GM21737 (cell line): ENCODE measurements around the gene MANSC1.
A peak's percentile ranks its signal among the peaks of the same experiment; 100 is the strongest.

Experiments
- ATAC-seq: cut with Tn5 transposase; IDR thresholded peaks from one replicate; pipeline ENCODE4 v1.9.1; 2021; ENCODE audit warnings: mild to moderate bottlenecking, moderate library complexity; ENCODE audit not compliant: unreplicated experiment

MANSC1 gene

DNA sequence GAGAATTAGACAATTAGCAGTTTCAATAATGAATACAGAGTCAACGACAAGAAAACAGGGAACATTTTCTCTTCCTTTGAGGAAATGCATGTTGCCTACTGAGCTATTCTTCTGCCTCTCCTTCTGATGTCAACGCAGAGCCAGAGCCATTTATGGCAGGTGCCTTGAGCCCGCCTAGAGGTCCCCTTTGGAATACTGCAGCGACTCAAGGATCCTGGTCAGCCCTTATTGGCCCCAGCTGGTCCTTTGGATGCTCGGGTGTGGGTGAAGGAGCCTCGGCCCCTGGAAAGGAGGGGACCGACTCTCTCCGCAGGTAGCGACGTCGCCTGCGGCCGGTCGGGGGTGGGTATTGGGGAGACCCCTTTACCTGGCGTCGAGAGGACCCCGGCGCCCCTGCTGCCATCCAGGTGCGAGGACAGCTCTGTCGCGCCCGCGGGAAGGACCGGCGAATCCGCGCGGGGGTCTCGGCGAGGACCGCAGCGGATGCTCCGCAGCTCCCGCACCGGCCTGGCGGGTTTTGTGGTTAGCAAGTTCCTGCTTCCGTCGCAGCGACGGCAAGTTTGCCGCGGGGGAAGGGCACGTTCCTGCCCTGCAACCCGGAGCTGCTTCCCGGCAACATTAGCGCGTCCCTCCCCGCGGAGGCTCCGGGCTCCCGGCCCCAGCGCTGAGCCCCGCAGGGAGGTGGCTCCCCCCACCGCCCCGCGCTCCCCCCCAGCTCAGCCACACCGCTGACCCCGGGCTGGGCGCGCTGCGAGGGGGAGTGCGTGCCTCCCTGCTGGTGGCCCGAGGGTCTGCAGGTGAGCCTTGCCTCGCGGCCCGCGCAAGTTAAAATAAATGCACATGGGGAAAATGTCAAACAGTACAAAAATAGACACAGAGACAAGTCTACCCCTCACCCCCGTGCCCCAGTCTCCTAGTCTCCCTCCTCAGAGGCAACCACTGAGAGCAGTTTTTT is at the start of gene MANSC1:
Gene MANSC1, minus strand, starts transcription at position 532 of the 955 bp plus-strand sequence. CDS start 6,928 bp downstream, outside the sequence.
- no peak for ATAC-seq

DNA sequence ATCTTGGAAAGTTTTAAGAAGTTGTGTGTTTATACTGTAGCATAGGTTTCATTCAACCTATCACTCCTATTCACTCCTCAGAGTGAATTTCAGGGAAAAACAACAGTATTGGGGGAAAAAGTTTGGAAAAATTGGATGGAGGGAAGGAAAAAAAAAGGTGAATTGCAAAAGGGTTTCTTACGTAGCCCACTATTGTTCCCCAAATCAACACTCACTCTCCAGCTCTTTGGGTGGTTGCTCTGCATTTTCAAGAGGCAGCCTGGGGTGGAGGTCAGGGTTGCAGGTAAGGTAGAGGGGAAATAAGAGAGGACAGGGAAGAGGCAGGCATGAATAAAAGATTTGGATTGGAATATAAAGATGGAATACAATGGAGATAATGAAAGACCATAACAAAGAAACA is 49.1 kb upstream of the MANSC1 start:
- no peak for ATAC-seq

DNA sequence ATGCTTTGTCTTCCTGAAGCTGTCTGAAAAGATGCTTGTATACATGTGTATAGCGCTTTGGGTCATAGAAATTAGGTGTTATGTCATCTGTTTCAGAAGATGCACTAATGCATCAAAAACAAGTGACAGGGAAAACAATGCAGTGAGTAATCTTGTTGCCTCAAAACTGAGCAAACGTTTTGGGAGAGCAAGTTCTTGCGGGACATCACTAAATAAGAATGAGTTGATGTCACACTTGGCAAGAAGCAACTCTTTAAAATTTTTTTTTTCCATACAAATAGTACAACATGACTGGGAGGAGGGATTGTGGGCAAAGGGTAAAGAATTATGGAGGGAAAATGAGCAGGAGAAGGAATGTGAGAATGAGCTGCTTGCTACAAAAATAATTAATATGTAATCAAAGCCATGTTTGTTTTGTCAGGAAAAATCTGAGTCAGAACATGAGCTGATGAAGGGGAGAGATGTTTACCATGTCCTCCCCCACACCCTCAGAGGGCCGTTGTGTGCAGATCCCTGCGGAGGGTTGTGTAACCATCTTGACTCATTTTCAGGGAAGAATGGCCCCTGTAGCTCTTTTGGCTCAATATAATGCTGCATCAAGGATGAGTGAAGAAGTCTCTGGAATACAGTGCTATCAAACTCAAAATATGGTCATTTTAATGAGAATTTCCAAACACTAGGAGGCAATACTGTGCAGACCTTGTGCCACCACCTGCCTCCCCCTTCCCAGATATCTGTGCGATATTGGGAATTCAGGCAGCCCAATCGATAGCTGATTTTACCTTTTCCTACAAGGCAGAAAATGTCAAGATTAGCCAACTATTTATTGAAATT is 48.2 kb upstream of the MANSC1 start:
- no peak for ATAC-seq

DNA sequence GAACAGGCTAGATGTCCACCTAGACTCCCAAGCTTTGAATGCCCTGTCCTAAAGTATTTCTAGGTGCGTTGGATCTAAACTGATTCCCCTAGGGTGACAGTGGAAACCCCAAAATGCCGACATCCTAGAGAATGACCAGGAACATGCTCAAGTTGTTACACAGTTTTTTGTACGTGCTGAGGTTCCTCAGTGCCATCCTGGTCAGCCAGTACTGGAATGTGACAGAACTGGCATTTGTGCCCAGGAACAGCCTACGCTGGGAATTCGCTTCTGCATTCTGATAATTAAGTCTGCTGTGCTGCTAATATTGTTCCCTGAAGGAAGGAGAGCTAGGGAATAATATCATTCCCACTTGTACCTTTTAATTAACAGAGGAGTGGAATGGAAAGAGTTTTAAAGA is 47.1 kb upstream of the MANSC1 start:
- no peak for ATAC-seq

DNA sequence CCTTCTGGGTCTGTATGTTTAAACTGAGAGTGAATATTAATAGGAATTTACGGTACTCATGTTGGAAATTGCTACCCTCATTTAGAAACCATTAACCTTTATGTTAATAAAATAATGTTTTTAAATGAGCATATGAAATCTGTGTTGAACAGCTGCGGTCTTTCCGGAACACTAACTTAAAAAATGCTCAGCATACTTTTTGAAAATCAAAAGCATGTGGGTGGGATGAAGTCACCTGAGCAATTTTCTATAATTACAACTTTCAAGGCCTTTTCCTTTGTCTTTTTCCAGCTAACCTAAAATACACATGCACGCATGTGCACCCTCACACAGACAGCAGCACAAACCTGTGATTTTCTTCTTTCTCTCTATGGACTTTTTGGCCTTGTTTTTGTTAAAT is 46.7 kb upstream of the MANSC1 start:
- ATAC-seq: no peak

DNA sequence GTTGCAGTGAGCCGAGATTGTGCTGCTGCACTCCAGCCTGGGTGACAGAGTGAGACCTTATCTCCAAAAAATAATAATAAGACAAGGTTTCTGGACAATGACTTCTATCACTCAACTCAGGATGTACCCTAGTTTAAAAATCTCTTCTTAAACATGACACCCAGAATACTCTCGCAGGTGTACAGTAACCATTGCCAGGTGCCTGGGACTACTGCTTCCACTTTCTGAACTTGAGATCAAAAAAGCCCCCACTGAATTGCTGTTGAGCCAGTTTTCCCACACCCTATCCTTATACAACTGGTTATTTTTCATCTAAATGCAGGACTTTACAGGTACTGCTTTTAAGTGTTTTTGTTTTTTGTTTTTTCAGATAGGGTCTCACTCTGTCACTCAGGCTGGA is 43.1 kb upstream of the MANSC1 start:
- ATAC-seq: no peak

DNA sequence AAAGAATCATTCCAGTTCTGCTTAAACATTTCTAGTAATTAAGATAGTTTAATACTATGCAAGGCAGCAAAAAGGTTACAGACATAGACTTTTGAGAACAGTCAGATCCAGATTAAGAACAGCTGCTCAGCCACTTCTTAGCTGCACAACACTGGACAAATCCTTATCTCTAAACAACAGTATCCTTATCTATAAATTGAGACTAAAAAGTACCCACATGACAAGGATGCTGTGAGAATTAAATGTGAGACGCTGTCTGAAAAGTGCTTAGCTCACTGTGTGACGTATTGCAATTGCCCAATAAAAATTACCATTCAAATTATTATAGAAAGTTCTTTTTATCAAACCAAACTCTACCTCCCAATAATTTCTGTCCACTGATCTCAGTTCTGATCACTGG is 42.4 kb upstream of the MANSC1 start:
- ATAC-seq: no peak

DNA sequence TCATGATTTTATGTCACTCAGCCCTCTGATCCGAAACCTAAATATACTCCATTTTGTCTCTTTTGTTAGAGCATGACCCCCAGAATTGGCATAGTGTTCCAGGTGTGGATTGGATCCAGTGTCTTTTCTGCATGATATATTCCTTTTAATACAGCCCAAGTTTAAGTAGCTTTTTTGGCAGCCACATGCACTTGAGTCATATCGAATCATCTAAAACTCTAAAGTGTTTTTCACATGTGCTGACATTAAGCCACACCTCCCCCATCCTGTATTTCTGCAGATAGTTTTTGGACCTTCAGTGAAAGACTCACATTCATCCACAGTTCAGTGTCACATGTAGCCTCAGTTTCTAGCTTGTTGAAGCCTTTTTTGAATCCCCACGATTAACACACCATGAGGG is 37.5 kb upstream of the MANSC1 start:
- no peak for ATAC-seq

DNA sequence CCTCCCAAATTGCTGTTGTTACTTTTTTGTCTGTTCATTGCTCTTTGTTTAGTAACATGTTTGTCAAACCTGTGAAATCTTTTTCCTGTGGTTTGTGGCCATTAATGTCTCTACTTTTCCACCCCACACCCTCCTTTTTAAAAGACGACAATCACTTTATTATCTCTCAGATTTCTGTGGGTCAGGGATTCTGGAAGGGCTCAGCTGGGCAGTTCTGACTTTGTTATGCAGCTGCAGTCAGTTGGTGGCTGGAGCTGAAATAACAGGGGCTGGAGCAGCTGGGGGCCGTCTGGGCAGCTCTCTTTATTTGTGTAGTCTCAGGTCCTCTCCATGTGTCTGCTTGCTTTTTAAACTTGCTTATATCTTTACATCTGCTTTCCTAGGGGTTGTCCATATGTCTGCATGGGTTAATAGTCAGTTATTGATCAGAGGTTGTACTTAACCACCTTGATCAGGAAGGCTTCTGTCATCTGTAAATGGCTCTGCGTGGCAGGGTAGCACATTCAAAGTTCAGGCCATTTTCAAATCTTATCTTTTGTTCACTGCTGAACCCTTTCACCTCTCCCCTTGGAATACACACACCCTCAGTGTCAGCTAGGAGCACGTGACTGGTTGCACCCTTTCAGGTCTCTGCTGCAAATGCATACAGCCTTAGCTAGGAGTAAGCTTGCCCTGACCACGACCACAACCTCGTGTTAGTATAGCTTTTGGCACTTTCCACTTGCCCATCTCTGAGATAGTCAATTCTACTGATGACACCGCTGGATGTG is 34.7 kb upstream of the MANSC1 start:
- no peak for ATAC-seq

DNA sequence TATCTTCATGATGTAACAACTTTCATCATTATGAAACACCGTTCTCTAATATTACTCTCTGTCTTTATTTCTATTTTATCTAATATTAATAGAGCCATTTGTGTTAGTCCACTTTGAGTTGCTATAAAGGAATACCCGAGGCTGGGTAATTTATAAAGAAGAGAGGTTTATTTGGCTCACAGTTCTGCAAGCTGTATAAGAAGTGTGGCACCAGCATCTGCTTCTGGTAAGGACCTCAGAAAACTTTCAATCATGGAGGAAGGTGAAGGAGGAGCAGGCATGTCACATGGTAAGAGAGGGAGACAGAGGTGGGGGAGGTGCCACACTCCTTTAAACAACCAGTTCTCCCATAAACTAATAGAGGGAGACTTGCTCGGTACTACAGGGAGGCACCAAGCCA is 31.9 kb upstream of the MANSC1 start:
- ATAC-seq: no peak

DNA sequence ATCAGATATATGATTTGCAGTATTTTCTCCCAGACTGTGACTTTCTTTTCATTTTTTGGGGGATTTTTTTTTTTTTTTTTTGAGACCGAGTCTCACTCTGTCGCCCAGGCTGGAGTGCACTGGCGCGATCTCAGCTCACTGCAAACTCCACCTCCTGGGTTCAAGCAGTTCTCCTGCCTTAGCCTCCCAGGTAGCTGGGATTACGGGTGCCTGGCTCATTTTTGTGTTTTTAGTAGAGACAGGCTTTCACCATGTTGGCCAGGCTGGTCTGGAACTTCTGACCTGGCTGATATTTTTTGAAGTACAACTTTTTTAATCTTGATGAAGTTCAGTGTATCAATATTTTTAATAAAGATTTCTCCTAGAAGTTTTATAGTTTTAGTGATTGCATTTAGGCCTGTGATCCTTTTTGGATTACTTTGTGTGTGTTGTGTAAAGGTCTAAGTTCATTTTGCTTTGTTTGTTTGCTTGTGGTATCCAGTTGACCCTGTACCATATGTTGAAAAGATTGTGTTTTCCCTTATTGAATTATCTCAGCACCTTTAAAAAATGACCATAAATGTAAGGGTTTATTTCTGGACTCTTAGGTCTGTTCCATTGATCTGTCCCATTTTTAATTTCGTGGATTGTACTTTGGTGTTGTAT is 31.0 kb upstream of the MANSC1 start:
- ATAC-seq: no peak

DNA sequence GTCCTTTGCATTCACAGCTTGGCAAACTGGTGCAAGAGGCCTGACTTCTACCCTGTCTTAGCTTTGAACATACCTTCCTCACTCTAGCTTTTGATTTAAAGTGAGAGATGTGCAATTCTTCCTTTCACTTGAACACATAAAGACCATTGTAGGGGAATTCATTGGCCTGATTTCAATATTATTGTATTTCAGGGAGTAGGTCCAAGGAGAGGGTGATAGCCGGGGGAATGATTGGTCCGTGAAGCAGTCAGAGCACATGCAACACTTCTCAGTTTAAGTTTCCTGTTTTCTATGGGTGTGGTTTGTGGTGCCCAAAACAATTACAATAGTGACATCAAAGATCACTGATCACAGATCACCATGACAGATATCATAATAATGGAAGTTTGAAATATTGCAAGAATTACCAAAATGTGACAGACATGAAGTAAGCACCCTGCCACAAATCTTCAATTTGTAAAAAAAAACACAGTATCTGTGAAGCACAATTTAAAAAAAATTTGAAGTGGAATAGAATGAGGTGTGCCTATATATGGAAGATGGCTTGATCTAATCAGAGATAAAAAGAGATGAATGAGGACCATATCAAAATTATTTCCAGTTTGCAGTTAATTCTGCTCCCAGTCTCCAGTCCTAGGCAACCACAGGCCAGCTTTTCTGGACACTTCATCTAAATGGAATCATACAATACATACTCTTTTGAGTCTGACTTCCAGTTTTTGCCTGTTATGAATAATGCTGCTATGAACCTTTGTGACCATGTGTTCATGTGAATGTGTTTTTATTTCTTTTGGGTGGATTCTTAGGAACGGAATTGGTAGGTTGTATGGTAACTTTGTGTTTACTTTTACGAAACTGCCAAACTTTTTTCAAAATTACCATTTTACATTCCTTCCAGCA is 30.0 kb upstream of the MANSC1 start:
- ATAC-seq: no peak

DNA sequence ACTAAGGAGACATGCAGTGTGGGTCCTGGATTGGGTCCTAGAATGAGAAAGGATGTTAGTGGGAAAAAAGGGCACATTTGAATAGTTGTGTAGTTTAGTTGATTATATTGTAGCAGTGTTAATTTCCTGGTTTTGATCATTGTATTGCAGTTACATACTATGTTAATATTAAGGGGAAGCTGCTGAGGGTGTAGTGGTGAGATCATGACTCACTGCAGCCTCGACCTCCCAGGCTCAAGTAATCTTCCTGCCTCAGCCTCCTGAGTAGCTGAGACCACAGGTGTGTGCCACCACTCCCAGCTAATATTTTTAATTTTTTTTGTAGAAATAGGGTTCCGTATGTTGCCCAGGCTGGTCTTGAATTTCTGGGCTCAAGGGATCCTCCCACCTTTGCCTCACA is 28.6 kb upstream of the MANSC1 start:
- no peak for ATAC-seq

DNA sequence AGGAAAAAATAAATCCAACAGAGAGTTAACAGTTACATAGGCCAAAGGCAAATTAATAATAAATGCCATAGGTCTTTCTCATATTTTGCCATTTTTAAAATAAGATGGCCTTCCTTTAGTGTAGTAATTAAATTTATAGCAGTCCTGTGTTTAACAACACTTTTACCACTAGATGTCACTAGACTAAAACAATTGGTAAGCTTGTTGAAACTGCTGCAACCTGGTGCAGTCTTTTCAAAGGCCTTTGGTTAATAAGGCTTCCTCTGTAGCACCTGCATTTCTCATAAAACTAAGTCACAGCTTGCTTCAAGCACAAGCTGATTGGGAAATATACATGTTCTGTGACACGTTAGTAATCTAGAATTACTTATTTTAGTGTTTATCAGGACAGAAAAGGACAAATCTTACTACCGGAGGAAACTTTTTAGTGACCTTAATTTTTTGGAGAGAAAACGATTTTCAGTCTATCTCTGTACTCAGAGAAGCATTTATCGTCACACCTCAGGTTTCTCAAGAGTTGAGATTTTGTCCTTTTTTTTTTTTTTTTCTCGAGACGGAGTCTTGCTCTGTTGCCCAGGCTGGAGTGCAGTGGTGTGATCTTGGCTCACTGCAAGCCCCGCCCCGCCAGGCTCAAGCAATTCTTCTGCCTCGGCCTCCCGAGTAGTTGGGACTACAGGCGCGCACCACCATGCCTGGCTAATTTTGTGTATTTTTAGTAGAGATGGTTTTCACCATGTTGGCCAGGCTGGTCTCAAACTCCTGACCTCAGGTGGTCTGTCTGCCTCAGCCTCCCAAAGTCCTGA is 26.8 kb upstream of the MANSC1 start:
- ATAC-seq: peak; percentile 67

DNA sequence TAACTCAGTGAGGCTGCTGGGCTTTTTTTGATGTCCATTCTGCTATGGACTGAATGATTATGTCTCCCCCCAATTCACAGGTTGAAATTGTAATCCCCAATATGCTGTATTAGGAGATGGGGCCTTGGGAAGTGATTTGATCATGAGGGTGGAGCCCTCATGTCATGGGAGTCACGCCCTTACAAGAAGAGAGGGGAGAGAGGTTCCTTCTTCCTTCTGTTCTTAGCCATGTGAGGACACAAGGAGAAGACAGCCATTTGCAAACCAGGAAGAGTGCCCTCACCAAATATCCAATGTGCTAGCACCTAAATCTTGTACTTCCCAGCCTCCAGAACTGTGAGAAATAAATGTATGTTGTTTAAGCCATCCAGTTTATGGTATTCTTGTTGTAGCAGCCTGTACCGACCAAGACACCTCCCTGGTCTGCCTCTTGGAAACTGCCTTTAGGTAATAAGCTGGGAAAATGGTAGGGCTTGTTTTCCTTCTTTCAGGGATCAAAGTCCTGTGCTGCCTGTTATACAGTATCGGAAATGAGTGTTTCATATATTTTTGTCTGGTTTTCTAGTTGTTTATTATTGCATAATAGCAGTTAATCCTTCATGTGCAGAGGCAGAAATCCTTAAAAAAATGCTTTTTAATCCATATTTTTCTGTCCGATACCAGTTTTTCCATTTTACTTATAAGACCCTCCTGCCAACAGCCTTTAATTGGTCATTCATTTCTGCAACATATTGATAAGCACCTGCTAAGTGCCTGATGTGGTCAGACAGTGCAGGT is 23.1 kb upstream of the MANSC1 start:
- ATAC-seq: no peak

DNA sequence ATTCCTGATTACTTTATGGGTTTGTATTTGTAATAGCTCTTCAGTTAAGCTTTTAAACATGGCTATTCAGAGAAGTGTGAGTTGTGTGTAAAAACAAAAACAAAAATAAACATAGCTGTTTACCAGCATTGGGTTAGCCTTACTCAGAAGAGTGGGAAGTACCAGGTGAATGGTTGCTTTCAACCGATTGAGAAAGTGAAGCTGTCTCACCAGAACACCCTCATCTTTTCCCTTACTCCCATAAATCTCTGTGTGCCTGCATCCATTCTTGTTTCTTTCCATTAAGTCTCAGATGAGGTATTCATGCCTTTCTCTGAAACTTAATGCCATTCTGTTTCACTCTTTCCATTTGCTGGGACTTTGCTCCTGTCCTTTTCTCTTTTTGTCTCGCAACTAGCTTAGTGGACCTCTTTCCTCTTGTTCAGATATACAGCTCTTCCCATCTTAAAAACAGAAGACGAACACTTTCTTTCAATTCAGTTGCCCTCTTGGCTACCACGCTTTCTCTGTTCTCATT is 17.5 kb upstream of the MANSC1 start:
- ATAC-seq: no peak

DNA sequence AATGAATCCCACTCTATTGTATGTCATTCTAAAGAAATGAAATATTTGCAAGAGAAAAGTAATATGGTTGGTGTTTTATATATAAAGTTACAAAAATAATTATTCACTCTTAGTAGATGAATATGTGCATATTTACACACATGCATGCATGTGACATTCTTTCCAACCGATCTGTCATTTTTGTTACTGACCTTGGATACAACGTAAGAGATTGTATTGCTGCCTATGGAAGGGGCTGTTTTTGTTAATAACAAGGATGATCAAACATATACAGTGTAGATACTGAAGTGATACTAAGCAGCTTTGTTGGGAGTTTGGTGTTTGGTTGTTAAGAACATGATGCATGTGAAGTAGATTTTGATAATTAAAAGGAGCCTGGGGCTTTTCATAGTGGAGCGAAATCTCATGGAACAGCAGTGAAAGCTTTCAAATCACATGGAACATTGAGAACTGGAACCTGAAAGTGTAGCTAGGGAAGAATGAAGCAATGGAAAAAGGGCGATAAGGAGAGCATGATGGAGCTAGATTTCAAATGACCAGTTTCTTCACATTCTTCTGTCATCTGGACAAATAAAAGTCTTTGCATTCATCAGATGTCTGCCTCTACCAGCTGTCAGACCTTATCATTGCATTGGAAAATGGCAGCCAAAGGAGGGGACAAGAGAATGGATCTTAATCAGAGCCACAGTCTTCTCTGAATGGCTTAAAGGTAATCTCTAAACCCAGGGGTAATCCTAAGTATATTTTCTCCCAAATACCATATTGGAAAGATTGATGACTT is 16.8 kb upstream of the MANSC1 start:
- ATAC-seq: no peak
